KMS-11 (cell line): ENCODE data around the gene UBE2E1.

Experiments used
- H2AFZ ChIP-seq: fragments of 200-600 bp; sonication (generic); 2 replicates; pipeline ENCODE4 v1.6.1; 2016; ENCODE audit warnings: antibody characterized with exemption, mixed run types, low read depth
- H3K27ac ChIP-seq: fragments of 200-600 bp; sonication (generic); 2 replicates; pipeline ENCODE4 v1.6.1; 2016; ENCODE audit warnings: mild to moderate bottlenecking, mixed run types
- H3K27me3 ChIP-seq: fragments of 200-600 bp; sonication (generic); 2 replicates; pipeline ENCODE4 v1.6.1; 2017; ENCODE audit warnings: mild to moderate bottlenecking, low read depth, mixed run types, moderate library complexity; ENCODE audit not compliant: insufficient read depth
- H3K36me3 ChIP-seq: fragments of 200-600 bp; sonication (generic); 2 replicates; pipeline ENCODE4 v1.6.1; 2017; ENCODE audit warnings: mild to moderate bottlenecking, mixed run types; ENCODE audit not compliant: insufficient read depth
- H3K4me1 ChIP-seq: fragments of 200-600 bp; sonication (generic); 2 replicates; pipeline ENCODE4 v1.6.1; 2016; ENCODE audit warnings: mild to moderate bottlenecking, low read depth, mixed run types; ENCODE audit not compliant: poor library complexity, severe bottlenecking
- H3K4me2 ChIP-seq: fragments of 200-600 bp; sonication (generic); 2 replicates; pipeline ENCODE4 v1.7.0; 2016; ENCODE audit warnings: mild to moderate bottlenecking, mixed run types
- H3K4me3 ChIP-seq: fragments of 200-600 bp; sonication (generic); IDR thresholded peaks from 2 replicates; pipeline ENCODE4 v1.6.1; 2017; ENCODE audit warnings: low read depth, low read length, mixed read lengths; ENCODE audit not compliant: insufficient read depth
- H3K79me2 ChIP-seq: fragments of 200-600 bp; sonication (generic); 2 replicates; pipeline ENCODE4 v1.6.1; 2016; ENCODE audit warnings: low read depth, mixed run types; ENCODE audit not compliant: insufficient read depth
- H3K9ac ChIP-seq: fragments of 200-600 bp; sonication (generic); 2 replicates; pipeline ENCODE4 v1.6.1; 2016; ENCODE audit warnings: mild to moderate bottlenecking, mixed run types
- H4K20me1 ChIP-seq: fragments of 200-600 bp; sonication (generic); 2 replicates; pipeline ENCODE4 v1.6.1; 2016; ENCODE audit warnings: mild to moderate bottlenecking, mixed run types; ENCODE audit not compliant: insufficient read depth
- TF ChIP-seq, protein P1 (sequence below): fragments of 200-600 bp; sonication (generic); conservative IDR thresholded peaks from 2 replicates; pipeline ENCODE4 v1.6.1; 2017; ENCODE audit warnings: low read depth, mild to moderate bottlenecking, antibody characterized with exemption, low read length, moderate library complexity, mixed read lengths

UBE2E1 gene

DNA sequence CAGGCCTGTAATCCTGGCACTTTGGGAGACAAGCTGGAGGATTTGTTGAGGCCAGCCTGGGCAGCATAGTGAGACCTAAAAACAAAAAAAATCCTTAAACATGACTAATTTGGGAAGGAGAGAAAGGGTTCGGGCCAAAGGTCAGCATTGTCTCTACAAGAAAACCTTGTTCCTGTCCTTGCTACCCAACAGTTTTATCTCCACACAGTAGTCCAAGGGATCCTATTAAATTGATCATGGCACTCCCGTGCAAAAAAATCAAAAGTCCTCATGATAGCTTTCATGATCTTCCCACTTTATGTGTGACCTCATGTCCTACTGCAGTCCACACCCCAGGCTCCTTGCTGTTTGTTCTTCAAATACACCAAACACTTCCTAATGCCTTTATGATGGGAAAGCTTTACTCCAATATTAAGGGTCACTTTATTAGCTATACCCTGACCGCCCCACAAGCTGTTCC is 115.3 kb downstream of the UBE2E1 start:
- Histone ChIP-seq H2AFZ (no peak overlapping the region), H3K4me1 (peaks cover 10% of the 10 kb centered on the region), H4K20me1 (peaks cover 3% of the 10 kb centered on the region; the same call in 1 of the 2 replicates), H3K36me3 (peaks cover 7% of the 10 kb centered on the region; the same call in 1 of the 2 replicates), H3K27ac (no peak overlapping the region), H3K27me3 (no peaks in the 10 kb centered on the region), H3K79me2 (peaks cover 21% of the 10 kb centered on the region), H3K9ac (no peak overlapping the region), H3K4me2 (no peak overlapping the region), H3K4me3 (no peak overlapping the region)
- TF ChIP-seq, protein P1, sequence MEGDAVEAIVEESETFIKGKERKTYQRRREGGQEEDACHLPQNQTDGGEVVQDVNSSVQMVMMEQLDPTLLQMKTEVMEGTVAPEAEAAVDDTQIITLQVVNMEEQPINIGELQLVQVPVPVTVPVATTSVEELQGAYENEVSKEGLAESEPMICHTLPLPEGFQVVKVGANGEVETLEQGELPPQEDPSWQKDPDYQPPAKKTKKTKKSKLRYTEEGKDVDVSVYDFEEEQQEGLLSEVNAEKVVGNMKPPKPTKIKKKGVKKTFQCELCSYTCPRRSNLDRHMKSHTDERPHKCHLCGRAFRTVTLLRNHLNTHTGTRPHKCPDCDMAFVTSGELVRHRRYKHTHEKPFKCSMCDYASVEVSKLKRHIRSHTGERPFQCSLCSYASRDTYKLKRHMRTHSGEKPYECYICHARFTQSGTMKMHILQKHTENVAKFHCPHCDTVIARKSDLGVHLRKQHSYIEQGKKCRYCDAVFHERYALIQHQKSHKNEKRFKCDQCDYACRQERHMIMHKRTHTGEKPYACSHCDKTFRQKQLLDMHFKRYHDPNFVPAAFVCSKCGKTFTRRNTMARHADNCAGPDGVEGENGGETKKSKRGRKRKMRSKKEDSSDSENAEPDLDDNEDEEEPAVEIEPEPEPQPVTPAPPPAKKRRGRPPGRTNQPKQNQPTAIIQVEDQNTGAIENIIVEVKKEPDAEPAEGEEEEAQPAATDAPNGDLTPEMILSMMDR = no peak

DNA sequence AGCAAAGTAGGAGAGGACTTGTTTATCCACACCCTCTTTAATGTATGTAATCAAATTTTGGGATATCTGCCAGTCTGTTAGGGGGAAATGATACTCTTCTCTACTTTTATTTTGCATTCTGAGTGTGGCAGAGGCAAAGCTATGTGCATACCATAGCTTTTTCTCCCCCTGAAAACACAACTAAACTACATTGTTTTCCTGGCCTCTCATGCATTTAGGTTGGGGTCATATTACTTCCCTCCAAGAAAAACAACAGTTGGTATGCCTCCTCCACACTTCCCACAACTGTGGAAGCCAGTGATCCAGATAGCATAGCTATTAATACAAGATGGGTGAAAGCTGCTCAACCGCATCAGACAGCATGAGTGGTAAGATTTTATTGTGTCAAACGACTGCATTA is 118.0 kb downstream of the UBE2E1 start:
- Histone ChIP-seq H4K20me1 (no peaks in the 10 kb centered on the region), H3K4me1 (peaks cover 5% of the 10 kb centered on the region), H2AFZ (no peak overlapping the region), H3K79me2 (0 out of 2 replicates have a peak, but pooled peaks cover 1% of the 10 kb centered on the region), H3K4me2 (no peak overlapping the region), H3K27ac (no peak overlapping the region), H3K36me3 (no peaks in the 10 kb centered on the region), H3K4me3 (no peak overlapping the region), H3K27me3 (no peaks in the 10 kb centered on the region), H3K9ac (no peak overlapping the region)
- TF ChIP-seq, protein P1 = no peak

DNA sequence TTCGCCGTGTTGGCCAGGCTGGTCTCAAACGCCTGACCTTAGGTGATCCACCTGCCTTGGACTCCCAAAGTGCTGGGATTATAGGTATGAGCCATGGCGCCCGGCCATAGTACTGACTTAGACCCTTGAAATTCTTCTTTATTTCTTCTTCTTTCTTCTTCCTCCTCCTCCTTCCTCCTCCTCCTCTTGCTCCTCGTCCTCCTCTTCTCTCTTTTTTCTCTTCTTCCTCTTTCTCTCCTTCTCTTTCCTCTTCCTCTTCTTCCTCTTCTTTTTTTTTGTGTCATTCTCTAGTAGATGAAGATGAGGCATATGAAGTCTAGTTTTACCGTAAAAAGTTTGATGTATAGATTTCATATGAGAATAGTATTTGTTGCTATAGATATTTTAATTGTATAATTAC is 120.5 kb downstream of the UBE2E1 start:
- H3K27me3 ChIP-seq = no peaks in the 10 kb centered on the region
- TF ChIP-seq, protein P1 = no peak
- H3K36me3 ChIP-seq = no peaks in the 10 kb centered on the region
- no peaks in the 10 kb centered on the region for H3K79me2 ChIP-seq
- no peak overlapping the region for H3K9ac ChIP-seq
- H3K4me3 ChIP-seq = no peak overlapping the region
- H3K4me2 ChIP-seq = no peak overlapping the region
- H4K20me1 ChIP-seq = no peaks in the 10 kb centered on the region
- no peak overlapping the region for H2AFZ ChIP-seq
- no peak overlapping the region for H3K27ac ChIP-seq
- no peaks in the 10 kb centered on the region for H3K4me1 ChIP-seq

DNA sequence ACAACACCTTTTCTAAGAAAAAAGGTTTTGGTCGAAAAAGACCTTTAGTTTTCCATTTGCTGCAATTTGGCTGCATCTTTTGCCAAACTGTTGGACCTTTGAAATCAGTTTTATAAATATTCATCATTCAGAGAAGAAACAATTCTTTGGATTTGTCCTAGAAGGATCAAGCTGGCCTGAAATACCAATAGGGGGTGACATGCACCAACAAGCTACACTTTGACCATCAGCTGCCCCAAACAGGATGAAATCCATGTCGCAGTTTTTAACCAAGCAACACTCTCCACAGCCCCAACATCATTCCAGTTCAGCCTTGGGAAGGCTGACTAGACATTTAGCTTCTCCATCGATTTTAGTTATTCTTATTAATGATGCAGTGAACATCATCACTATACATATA is 121.0 kb downstream of the UBE2E1 start:
- no peaks in the 10 kb centered on the region for H3K79me2 ChIP-seq

More for the DNA sequence above, 121.0 kb downstream of the UBE2E1 start:
- no peaks in the 10 kb centered on the region for H4K20me1 ChIP-seq
- TF ChIP-seq, protein P1 = no peak
- H3K27me3 ChIP-seq = no peaks in the 10 kb centered on the region
- no peaks in the 10 kb centered on the region for H3K36me3 ChIP-seq
- no peak overlapping the region for H3K9ac ChIP-seq
- no peaks in the 10 kb centered on the region for H3K4me1 ChIP-seq
- H2AFZ ChIP-seq = no peak overlapping the region
- no peak overlapping the region for H3K4me3 ChIP-seq
- H3K4me2 ChIP-seq = no peak overlapping the region
- no peak overlapping the region for H3K27ac ChIP-seq
